ENCODE measurements around the gene ZNF581.

ZNF581 gene

DNA sequence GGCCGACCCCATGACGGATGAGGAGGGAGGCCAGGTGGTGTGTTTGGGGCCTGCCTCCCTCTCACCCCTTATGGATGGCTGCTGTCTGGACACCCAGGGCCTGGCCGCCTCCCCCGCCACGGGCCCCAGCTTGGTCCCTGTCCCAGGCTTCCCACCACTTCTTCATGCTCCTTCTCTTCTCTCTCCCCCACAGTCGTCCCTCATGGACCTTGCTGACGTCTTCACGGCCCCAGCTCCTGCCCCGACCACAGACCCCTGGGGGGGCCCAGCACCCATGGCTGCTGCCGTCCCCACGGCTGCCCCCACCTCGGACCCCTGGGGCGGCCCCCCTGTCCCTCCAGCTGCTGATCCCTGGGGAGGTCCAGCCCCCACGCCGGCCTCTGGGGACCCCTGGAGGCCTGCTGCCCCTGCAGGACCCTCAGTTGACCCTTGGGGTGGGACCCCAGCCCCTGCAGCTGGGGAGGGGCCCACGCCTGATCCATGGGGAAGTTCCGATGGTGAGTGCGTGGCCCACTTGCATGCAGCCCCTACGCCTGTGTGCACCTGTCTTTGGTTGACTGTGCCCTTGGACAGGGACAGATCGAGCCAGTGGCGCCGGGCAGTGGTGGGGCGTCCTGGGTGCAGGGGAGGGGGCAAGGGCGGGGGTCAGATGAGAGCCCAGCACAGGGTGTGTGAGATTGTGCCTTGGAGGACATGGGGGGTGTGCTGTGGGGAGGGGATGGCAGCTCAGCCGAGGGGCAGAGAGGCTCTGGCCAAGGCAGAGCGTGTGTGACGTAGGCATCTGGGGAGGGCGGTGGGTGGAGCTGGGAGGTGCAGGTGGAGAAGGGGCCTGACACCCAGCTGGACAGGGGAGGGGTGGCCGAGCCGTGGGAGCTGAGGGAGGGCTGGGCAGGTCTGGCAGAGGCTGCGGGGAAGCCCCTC lies 48.4 kb downstream of the ZNF581 start:
- no peak overlapping the region for H3K4me3 ChIP-seq (ENCODE audit: low read depth, low read length)
- TF ChIP-seq, protein P1, sequence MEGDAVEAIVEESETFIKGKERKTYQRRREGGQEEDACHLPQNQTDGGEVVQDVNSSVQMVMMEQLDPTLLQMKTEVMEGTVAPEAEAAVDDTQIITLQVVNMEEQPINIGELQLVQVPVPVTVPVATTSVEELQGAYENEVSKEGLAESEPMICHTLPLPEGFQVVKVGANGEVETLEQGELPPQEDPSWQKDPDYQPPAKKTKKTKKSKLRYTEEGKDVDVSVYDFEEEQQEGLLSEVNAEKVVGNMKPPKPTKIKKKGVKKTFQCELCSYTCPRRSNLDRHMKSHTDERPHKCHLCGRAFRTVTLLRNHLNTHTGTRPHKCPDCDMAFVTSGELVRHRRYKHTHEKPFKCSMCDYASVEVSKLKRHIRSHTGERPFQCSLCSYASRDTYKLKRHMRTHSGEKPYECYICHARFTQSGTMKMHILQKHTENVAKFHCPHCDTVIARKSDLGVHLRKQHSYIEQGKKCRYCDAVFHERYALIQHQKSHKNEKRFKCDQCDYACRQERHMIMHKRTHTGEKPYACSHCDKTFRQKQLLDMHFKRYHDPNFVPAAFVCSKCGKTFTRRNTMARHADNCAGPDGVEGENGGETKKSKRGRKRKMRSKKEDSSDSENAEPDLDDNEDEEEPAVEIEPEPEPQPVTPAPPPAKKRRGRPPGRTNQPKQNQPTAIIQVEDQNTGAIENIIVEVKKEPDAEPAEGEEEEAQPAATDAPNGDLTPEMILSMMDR (IDR thresholded peaks at IDR 0.05; ENCODE audit: borderline replicate concordance, insufficient read depth, low read depth, low read length): no peak

DNA sequence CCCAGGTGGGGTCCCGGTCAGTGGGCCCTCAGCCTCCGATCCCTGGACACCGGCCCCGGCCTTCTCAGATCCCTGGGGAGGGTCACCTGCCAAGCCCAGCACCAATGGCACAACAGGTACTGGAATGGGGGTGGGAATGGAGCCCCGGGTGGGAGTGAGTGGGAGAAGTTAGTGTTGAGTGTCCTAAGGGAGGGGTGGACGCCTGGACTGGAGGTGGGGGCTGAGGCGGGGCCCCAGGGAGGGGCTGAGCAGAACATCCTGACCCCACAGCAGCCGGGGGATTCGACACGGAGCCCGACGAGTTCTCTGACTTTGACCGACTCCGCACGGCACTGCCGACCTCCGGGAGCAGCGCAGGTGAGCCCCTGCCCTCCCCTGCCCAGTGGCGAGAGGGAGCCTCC lies 49.2 kb downstream of the ZNF581 start:
- TF ChIP-seq, protein P1 (IDR thresholded peaks at IDR 0.05; ENCODE audit: borderline replicate concordance, insufficient read depth, low read depth, low read length): no peak
- no peak overlapping the region for H3K4me3 ChIP-seq (ENCODE audit: low read depth, low read length)

DNA sequence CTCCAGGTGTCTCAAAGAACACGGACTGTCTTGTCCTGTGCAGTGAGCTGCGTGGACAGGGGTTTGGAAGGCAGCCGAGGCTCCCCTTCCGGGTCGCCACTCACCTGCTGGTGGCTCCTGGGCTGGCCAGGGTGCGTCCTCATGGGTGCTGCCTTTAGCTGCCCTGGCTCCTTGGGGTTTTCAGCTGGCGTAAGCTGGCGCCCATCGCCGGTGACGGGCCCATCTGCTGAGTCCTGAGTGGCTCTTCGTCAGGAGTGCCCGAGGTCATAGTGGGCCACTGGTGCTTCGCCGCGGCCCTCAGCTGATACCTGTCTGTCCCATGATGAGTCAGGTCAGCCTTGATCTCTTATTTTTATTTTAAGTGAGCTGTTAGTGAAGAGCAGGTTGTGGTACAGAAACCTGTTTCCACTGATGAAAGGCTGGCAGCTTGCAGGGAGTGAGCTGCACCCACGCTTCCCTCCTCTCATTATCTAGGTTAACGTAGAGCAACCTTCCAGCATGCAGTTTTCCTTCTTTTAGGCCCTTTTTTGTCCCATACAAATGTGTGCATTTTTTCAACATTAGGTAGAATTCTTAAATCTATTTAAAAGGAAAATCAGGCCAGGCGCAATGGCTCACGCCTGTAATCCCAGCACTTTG lies 50.0 kb downstream of the ZNF581 start:
- TF ChIP-seq, protein P1 (IDR thresholded peaks at IDR 0.05; ENCODE audit: borderline replicate concordance, insufficient read depth, low read depth, low read length): no peak
- no peak overlapping the region for H3K4me3 ChIP-seq (ENCODE audit: low read depth, low read length)

DNA sequence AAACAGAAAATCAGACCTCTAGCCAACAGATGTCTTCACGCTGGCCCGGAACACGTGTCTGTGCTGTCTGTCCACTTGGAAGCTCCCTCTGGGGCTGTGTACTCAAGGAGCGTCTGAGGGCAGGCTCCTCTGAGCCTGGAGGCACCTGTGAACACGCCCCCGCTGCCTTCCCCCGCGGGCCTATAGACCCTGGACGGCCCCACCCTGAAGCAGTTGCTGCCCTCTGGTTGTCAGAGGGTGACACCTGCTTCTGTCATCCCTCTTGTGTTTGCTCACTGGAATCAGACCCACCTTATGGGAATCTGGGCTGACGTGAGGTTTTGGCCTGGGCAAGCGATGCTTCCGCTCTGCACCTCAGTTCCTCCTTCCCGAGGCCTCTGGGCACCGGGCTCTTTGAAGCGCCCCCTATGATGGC lies 50.8 kb downstream of the ZNF581 start:
- H3K4me3 ChIP-seq (ENCODE audit: low read depth, low read length): no peak overlapping the region
- TF ChIP-seq, protein P1 (IDR thresholded peaks at IDR 0.05; ENCODE audit: borderline replicate concordance, insufficient read depth, low read depth, low read length): no peak

DNA sequence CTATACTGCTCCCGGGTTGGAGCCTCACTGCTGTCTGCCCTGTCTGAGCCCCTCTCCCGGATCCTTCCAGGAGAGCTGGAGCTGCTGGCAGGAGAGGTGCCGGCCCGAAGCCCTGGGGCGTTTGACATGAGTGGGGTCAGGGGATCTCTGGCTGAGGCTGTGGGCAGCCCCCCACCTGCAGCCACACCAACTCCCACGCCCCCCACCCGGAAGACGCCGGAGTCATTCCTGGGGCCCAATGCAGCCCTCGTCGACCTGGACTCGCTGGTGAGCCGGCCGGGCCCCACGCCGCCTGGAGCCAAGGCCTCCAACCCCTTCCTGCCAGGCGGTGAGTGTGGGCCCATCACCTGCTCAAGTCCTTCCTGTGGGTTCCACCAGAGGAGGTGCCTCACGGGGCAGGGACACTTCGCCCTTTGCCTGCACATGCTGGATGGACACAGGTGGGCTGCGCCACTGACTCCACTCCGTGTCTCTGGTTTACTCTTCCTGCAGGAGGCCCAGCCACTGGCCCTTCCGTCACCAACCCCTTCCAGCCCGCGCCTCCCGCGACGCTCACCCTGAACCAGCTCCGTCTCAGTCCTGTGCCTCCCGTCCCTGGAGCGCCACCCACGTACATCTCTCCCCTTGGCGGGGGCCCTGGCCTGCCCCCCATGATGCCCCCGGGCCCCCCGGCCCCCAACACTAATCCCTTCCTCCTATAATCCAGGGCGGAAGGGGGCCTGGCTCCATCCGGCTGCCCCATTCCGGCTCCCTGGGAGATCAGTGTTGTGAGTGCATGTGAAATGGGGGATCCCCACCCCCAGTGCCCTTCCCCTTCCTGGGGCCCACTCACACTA lies 51.4 kb downstream of the ZNF581 start:
- TF ChIP-seq, protein P1 (IDR thresholded peaks at IDR 0.05; ENCODE audit: borderline replicate concordance, insufficient read depth, low read depth, low read length): no peak
- no peak overlapping the region for H3K4me3 ChIP-seq (ENCODE audit: low read depth, low read length)

Measured in GM12875 (cell line).